AG04449 (cell line): ENCODE results near the gene UBN2.
A peak's percentile ranks its signal among the peaks of the same experiment; 100 is the strongest.
"Not testable (repeated sequence)": the region's sequence is repeated elsewhere in the genome, so short reads cannot be mapped to it uniquely, and the experiment has no call there.

Experiments used
- CTCF ChIA-PET: fragments of 350-600 bp; formaldehyde crosslinking; extraction: SDS; loops from one replicate; lab custom pipeline; 2021; ENCODE audit warnings: antibody characterized with exemption; lab: Yijun Ruan, JAX
- POLR2A ChIA-PET: fragments of 400-600, 350-600 bp; formaldehyde crosslinking; extraction: SDS; loops from one replicate; lab custom pipeline; 2020; ENCODE audit warnings: antibody characterized with exemption, inconsistent platforms; lab: Yijun Ruan, JAX
- DNase-seq: peaks from one replicate; pipeline ENCODE4 v3.0.0-alpha.2; 2010; ENCODE audit warnings: low read depth, low spot score
- H3K4me3 ChIP-seq: 2 replicates; pipeline ENCODE4 v1.5.1; 2011; ENCODE audit warnings: low read depth, mild to moderate bottlenecking, control low read depth, low read length
- TF ChIP-seq, protein P1 (sequence below): IDR thresholded peaks from one replicate; pipeline ENCODE4 v1.5.1; 2011; ENCODE audit warnings: mild to moderate bottlenecking, moderate library complexity, low read length, control low read depth, inconsistent platforms; ENCODE audit not compliant: insufficient read depth; ENCODE audit errors: missing control alignments

Gene UBN2

DNA sequence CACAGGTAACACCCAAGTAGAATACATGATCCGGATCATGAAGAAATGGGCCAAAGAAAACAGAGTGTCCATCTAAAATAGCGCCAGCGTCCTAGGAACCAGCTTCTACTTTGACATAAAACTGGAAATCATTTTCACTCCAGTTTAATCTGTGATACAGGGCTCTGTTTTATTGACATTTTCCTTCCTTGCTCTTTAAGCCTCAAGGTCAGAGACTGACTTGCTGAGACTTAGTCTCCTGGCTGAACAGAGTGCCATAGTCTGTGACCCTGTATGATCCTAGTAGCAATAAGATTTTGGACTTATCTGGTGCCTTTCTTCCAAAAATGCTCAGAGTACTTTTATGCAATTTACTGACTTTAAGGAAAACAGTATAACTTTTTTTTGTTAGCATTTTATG is 41.7 kb upstream of the UBN2 start:
- no peak for DNase-seq
- ChIA-PET CTCF (no interaction called here), POLR2A (no interaction called here)
- no peak overlapping the region for H3K4me3 ChIP-seq
- TF ChIP-seq, protein P1, sequence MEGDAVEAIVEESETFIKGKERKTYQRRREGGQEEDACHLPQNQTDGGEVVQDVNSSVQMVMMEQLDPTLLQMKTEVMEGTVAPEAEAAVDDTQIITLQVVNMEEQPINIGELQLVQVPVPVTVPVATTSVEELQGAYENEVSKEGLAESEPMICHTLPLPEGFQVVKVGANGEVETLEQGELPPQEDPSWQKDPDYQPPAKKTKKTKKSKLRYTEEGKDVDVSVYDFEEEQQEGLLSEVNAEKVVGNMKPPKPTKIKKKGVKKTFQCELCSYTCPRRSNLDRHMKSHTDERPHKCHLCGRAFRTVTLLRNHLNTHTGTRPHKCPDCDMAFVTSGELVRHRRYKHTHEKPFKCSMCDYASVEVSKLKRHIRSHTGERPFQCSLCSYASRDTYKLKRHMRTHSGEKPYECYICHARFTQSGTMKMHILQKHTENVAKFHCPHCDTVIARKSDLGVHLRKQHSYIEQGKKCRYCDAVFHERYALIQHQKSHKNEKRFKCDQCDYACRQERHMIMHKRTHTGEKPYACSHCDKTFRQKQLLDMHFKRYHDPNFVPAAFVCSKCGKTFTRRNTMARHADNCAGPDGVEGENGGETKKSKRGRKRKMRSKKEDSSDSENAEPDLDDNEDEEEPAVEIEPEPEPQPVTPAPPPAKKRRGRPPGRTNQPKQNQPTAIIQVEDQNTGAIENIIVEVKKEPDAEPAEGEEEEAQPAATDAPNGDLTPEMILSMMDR, result no peak

DNA sequence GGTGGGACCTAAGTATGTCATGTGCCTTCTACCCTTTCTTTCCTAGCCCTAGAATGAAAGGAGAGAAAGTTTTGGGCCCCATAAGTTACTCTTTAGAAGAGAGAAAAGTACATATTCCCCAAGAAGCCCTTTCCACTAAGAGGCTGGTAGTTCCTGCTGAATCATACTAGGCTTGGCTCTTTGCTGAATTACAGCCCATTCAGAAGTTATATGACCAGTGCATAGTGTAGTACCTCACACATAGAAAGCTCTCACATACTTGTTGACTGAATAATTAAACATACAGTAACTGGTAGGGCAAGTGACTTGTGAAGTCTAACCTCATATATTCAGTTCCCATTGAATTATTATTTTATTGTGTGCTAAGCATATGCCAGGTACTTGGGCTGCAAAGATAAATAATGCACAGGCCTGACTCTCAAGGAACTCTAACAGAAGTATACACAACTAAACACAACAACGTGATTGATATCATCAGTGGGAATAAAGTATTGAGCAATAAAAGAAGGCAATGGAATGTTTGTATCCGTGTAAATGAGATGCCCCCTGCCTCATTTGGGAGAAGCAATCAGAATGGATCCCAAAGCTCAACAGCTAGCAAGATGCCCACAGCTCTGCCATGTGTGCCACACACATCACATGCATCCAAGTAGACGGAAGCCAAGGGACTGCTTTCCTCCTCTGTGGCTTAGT is 38.9 kb upstream of the UBN2 start:
- DNase-seq, result peak; percentile 16
- TF ChIP-seq, protein P1, result no peak
- H3K4me3 ChIP-seq, result no peak overlapping the region
- ChIA-PET CTCF (no interaction called here), POLR2A (no interaction called here)

DNA sequence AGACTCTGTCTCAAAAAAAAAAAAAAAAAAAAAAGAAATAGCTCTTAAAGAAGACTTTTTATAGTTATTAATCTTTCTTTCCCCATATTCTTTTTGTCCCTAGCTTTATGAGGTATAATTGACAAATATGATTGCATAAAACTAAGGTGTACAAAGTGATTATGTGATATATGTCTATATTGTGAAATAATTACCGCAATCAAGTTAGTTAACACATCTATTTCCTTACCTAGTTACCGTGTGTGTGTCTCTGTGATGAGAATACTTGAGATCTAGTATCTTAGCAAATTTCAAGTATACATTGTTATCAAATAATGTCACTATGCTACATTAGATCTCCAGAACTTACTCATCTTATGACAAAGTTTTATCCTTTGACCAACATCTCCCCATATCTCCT is 30.7 kb upstream of the UBN2 start:
- CTCF ChIA-PET, result no interaction called here
- no peak overlapping the region for H3K4me3 ChIP-seq
- POLR2A ChIA-PET, result no interaction called here
- TF ChIP-seq, protein P1, result no peak
- DNase-seq, result no peak

DNA sequence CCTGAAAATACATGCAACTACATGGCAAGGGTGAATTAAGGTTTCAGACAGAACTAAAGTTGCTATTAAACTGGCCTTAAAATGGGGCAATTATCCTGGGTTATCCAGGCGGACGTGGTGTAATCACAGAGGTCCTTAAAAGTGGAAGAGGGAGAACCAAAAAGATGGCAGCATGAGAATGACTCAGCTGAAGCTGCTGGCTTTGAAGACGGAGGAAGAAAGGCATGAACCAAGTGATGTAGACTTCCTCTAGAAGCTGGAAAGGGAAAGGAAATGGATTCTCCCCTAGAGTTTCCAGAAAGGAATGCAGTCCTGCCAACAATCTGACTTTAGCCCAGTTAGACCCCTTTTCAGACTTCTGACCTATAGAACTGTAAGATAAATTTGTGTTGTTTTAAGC is 27.0 kb upstream of the UBN2 start:
- POLR2A ChIA-PET, result no interaction called here
- H3K4me3 ChIP-seq, result no peak overlapping the region
- no peak for DNase-seq
- TF ChIP-seq, protein P1, result no peak
- CTCF ChIA-PET, result no interaction called here

DNA sequence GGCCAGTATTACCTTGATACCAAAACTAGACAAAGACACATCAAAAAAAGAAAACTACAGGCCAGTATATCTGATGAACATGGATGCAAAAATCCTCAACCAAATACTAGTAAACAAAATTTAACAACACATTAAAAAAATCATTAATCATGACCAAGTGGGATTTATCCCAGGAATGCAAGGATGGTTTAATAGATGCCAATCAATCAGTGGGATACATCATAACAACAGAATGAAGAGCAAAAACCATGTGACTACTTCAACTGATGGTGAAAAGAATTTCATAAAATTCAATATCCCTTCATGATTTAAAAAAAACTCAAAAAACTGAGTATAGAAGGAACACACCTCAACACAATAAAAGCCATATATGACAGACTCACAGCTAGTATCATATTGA is 25.2 kb upstream of the UBN2 start:
- TF ChIP-seq, protein P1, result no peak
- DNase-seq, result no peak
- CTCF ChIA-PET, result no interaction called here
- H3K4me3 ChIP-seq, result no peak overlapping the region
- POLR2A ChIA-PET, result no interaction called here

DNA sequence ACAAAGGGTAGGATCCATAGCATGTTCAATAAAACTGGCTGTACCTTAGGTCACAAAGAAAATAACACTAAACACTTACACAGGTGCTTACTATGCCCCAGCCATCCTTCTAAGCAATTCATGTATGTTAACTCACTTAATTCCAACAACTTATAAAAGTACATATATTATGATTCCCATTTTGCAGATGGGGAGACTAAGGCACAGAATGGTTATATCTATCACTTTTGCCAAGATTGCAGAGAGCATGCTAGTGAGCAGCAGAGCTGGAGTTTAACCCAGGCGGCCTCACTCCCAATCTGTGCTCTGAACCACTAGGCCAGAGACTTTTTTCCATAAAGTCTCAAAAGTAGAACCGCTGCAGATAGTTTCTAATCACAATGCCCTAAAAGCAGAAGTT is 18.9 kb upstream of the UBN2 start:
- DNase-seq, result no peak
- H3K4me3 ChIP-seq, result no peak overlapping the region
- CTCF ChIA-PET, result no interaction called here
- POLR2A ChIA-PET, result no interaction called here
- TF ChIP-seq, protein P1, result no peak

DNA sequence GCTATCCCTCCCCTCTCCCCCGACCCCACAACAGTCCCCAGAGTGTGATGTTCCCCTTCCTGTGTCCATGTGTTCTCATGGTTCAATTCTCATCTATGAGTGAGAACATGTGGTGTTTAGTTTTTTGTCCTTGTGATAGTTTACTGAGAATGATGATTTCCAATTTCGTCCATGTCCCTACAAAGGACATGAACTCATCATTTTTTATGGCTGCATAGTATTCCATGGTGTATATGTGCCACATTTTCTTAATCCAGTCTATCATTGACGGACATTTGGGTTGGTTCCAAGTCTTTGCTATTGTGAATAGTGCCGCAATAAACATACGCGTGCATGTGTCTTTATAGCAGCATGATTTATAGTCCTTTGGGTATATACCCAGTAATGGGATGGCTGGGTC is 17.5 kb upstream of the UBN2 start:
- H3K4me3 ChIP-seq, CTCF ChIA-PET, DNase-seq, POLR2A ChIA-PET: not testable (repeated sequence)
